IPS-18c (cell line): ENCODE measurements around the gene DDIAS.

Experiments
- H3K4me3 ChIP-seq: 2 replicates; pipeline ENCODE4 v1.7.0; 2013; ENCODE audit warnings: low read depth, mild to moderate bottlenecking, low read length, moderate library complexity; ENCODE audit not compliant: insufficient read depth
- H3K9me3 ChIP-seq: one replicate; pipeline ENCODE4 v1.6.1; 2013; ENCODE audit warnings: mild to moderate bottlenecking, low read length, moderate library complexity; ENCODE audit not compliant: control insufficient read depth, insufficient read depth

The DDIAS gene

GRCh38 chr11:82974851-82975250 lies 73.3 kb downstream of the DDIAS start:
- Histone ChIP-seq H3K9me3 (no peaks in the 10 kb centered on the region), H3K4me3 (no peak overlapping the region)

DNA sequence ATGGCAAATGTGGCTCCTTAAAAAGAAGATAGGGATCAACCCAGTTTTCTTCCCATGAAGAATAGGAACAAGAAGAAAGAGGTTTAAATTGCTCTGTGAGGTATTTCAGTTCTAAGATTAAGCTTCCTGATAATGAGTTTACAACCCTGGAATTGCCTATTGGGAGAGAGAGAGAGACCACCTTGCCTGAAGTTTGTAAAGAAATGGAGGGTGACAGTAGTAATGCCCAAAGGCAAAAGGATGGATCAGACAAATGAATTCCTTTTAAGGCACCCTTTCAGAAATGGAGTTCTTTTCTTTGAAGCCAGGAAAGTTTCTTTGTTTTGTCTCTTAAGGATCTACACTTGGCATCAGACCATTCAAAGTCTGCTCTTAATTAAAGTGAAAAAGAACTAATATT lies 74.3 kb downstream of the DDIAS start:
- no peaks in the 10 kb centered on the region for H3K9me3 ChIP-seq
- no peak overlapping the region for H3K4me3 ChIP-seq

GRCh38 chr11:82976786-82977185 lies 75.2 kb downstream of the DDIAS start:
- Histone ChIP-seq H3K9me3 (no peaks in the 10 kb centered on the region), H3K4me3 (no peak overlapping the region)

DNA sequence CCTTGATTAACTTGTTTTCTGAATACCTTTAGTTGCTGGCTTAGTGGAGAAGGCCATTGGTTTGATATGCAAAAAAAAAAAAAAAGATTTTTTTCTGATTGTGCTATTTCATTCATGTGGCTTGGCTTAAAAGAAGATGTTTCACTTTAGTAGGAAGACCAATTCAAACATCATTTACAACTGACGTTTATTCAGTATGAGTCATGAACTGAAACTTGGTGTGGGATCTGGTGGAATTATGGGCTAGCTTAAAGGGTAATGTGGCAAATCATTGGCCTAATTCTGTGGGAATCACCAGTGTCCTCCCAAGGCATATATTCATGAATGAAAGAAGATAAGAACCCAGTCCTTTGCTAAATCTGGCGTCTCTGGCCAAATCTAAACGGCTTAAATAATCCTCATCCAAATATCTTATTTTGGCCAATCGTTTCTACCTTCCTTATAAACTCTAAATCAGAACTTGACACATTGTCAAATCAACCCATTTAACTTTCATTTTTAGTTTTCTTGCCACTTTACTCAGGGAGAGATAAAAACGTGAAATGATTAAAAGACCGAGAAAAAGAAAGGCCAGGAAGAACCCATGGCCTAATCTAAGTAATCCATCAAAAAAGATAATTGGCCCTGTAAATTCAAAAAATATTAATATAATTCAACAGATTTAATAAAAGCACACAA lies 77.0 kb downstream of the DDIAS start:
- H3K4me3 ChIP-seq, result no peak overlapping the region
- H3K9me3 ChIP-seq, result no peaks in the 10 kb centered on the region

DNA sequence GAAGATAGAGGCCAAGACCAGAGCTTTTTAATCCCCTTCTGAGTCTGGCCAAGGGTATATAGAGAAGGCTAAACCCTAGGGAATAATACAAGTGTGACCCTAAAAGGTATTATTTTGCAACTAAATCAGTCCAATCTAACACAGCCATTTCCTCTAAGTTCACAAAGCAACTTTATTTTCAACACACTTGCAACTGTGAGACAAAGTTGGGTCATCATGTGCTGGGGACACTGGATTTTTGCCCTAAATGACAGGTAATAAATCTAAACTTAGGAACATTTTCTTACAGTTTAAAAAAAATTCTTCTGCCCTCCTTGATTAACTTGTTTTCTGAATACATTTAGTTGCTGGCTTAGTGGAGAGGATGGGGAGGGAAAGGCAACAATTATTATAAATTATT lies 78.3 kb downstream of the DDIAS start:
- Histone ChIP-seq H3K4me3 (no peak overlapping the region), H3K9me3 (no peaks in the 10 kb centered on the region)

- Histone ChIP-seq H3K4me3 (no peak overlapping the region), H3K9me3 (no peaks in the 10 kb centered on the region)
These were observed 78.8 kb downstream of the DDIAS start for GRCh38 chr11:82980292-82980691.

DNA sequence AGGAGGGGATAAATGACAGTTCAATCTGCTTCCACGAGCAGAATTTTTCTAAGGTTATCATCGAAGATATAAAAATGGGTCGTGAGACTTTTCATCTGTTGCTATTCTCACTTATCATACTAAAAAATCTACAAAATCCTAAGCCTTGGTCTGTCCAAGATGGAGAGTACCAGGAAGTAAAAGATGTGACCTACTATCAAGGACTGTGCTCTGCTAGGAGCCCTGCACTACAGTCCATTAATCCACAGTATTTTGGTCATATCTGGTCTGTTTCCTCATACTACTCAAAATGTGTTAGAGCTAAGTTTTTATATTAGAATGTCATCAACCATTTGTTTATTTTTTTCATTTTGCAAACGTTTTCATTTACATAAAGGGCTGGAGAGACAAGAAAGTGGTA lies 79.4 kb downstream of the DDIAS start:
- Histone ChIP-seq H3K4me3 (no peak overlapping the region), H3K9me3 (no peaks in the 10 kb centered on the region)

DNA sequence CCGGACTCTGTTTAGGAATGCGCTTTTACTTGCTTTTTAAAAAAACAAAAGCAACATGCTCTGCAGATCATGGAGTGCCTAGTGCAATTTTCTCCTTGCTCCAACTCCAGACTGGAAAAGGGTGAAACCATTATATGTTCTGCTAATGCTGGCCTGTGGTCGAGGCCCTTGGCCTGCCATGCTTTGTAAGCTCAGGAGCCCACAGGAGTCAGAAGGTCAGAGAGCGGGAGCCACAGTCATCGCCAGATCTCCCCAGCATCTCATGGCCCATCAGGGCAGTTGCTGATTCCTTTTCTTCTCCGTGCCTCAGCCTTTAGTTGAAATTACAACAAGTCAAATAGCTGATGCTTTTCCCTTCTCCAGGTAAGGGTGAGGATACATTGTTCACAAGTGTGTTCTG lies 80.3 kb downstream of the DDIAS start:
- no peak overlapping the region for H3K4me3 ChIP-seq
- H3K9me3 ChIP-seq, result no peaks in the 10 kb centered on the region
